Loucy (cell line): ENCODE results near the gene EPHA2.

Experiments used
- CTCF ChIP-seq: fragments of 200-600 bp; sonication (generic); conservative IDR thresholded peaks from 2 replicates; pipeline ENCODE4 v1.5.1; 2014; ENCODE audit warnings: mild to moderate bottlenecking, antibody characterized with exemption, low read length
- EZH2phosphoT487 ChIP-seq: fragments of 200-600 bp; IDR thresholded peaks from 2 replicates; pipeline ENCODE4 v1.6.1; 2018; ENCODE audit warnings: antibody characterized with exemption, mild to moderate bottlenecking, moderate library complexity, borderline replicate concordance

- TF ChIP-seq CTCF (no peak), EZH2phosphoT487 (no peak)
Observed at GRCh38 chr1:16119926-16120325, 35.9 kb downstream of the EPHA2 start.
